GM18520 (cell line): ENCODE measurements around the gene PLXNB3.
"Not testable (repeated sequence)": the region's sequence is repeated elsewhere in the genome, so short reads cannot be mapped to it uniquely, and the experiment has no call there.

Experiments
- ATAC-seq: cut with Tn5 transposase; IDR thresholded peaks from one replicate; pipeline ENCODE4 v1.9.1; 2021; ENCODE audit not compliant: unreplicated experiment

The PLXNB3 gene

DNA sequence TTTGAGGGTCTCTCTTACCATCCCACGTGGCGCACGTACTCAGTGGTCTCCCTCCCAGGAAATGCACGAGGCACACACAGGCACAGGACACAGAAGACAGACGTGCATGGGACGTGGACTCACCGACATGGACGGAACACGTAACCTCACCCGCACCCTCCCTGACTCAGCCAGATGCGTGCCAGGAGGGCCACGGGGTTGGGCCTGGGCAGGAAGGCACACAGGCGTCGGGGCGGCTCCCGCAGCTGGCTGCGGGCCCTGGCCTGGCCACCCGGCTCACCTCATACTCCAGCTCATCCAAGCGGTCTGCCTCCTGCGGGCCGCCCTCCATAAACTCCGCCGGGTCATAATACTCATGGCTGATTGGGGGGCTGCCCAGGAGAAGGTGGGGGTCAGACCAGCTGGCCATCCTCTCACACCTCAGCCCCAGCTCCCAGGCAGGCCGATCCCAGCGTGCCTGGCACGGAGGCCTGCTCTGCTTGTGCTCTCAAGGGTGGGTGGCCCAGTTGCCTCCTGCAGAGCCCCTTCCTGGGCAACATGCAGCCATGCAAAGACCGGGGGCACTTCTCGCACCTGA is 43.0 kb downstream of the PLXNB3 start:
- ATAC-seq = no peak

DNA sequence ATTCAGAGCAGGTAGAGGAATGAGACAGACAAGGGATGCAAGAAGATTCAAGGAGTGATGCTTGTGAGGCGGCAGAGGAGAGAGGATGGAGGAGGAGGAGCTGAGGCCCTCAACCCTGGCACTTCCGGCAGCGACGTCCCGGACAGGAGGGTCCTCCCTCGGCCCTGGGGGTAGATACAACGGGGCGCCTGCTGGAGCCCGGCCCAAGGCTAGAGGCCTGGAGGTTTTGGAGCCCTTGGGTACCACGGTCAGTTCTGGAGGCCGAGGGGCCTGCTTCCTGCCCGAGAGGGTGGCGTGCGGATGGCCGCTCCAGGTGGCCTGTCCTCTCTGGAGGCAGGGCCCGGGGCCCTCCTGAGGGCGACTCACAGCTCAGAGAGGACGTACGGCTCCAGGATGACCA is 43.9 kb downstream of the PLXNB3 start:
- no peak for ATAC-seq

DNA sequence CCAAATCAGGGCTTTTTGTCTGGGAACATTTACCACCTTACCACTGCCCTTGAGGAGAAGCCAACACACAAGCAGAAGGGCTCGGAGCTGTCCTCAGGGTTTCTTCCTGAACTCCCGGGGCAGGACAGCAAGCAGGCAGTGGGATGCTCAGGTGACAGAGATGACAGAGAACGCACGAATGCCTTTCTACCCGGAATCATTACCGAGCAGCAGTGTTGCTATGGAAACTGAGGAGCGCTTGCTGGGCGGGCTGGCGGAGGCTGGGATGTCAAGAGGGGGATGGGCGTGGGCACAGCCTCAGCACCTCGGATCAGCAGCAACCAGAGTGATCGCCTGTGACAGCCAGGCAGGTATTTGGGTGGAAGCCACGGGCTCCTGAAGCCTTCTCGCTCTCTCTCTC is 48.2 kb downstream of the PLXNB3 start:
- no peak for ATAC-seq

DNA sequence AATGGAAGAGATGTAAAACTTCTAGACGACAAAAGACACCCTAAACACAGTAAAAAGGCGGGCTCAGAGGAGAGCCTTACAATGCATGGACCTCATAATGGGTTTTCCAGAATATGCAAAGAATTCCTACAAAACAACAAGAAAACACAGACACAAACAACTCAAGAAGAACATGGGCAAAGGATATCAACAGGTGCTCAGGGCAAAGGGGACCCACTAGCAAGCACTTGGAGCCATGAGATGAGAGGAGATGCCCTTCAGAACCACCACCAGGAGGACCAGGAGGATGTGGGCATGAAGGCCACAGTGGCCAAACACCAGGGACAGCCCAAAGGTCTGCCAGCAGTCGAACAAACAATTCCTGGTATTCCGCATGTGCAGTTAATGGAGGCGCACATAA is 49.1 kb downstream of the PLXNB3 start:
- no peak for ATAC-seq

DNA sequence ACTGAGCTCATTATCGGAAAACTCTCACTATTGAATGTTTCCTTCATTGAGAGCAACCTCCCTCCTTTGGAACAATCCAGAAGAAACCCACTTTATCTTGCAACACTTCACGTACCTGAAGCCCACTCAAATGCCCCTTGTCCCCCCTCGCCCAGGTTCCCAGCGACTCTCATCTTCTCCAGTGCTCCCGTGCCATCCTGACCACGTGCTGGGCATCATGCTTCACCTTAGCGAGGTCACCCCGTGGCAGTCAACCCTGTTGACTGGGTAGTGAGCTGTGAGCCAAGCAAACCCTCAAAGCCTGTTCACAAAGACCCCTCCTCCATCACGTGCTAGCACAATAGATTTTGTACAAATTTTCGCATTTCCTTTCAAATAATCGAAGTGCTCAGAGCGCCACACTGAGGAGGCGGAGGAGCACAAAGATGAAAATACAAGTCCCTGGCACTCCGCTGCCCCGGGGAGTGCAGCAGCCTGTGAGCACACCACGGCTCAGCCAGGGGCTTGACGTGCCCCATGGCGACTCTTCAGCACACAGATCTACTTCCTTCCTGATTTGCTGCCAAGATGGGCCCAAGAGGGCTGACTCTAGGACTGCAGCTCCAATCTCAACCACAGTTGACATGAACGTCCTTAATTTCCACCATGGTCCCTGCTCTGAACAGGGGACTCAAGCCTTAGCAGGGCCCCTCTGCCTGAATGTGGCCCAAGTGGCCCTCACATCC is 50.7 kb downstream of the PLXNB3 start:
- no peak for ATAC-seq

DNA sequence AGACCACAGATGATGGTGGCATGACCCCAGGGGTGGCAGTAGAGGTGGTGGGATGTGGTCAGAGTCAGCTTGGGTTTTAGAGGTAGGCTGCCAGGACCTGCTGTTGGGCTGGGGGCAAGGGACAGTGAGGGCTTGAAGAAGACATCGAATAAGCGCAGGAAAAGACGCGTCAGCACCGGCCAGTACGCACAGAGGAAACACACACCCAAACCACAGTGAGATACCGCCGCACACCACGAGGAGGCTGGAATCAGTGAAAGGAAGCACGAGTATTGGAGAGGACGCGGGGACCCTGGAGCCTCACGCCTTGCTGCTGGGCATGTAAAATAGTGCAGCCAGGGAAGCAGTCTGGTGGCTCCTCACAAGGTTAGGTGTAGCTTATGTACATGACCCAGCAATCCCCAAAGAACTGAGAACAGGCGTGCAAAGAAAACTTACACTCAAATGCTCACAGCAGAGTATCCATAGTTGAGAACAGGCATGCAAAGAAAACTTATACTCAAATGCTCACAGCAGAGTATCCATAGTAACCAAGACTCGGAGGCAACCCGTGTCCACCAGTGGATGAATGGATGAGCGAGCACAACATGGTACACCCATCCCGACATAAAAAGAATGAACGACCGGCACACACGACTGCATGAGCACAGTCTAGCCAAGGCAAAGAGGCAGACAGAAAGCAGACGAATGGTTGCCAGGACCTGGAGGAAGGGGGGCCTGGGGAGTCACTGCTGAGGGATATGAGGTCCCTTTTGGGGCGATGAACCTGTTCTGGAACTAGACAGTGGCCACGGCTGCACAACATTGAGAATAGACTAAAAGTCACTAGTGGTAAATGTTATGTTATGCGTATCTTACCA is 53.0 kb downstream of the PLXNB3 start:
- no peak for ATAC-seq

DNA sequence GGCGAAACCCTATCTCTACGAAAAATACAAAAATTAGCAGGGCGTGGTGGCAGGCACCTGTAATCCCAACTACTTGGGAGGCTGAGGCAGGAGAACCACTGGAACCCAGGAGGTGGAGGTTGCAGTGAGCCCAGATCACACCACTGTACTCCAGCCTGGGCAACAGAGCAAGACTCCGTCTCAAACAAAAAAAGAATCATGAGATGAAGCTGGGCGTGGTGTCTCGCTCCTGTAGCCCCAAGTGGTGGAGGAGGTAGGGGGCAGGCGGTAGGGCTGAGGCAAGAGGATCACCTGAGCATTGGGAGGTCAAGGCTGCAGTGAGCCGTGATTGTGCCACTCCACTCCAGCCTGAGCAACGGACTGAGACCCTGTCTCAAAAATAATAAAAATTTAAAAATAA is 54.0 kb downstream of the PLXNB3 start:
- not testable (repeated sequence) for ATAC-seq

DNA sequence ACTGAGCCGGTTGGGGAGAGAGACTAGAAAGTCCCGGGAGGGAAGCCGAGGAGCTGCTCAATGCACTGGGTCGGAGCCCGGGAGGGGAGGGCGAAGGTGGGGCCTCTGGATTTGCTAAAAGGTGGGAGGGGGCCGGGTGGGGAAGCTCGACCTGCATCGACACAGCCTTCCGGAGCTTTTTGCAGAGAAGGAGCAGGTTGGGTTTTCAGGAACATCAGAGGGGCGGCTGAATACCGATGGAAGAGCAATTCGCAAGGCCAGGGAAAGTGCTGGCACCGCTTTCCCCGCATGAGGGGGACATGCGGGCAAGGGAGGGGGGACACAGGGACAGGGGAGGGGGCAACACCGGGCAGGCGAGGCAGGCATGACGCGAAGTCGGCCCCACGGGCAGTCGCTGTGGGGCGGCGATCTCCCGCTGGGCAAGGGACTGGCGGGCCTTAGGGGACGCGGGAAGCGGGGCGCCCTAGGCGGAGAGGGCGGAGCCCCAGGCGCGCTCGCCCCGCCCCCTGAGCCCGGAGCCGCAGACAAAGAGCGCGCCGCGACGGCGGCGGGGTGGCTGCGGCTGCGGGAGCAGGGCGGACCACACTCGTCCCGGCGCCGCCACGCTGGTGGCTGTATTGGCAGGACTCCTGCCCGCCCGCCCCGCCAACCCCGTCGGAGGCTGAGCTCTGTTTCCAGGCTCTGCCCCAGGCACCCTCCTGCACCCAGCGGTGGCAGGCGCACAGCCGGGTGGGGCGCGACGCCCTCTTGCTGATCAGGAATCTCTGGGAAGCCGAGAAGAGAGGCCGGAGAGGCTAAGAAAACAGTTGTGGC is 54.7 kb downstream of the PLXNB3 start:
- no peak for ATAC-seq

DNA sequence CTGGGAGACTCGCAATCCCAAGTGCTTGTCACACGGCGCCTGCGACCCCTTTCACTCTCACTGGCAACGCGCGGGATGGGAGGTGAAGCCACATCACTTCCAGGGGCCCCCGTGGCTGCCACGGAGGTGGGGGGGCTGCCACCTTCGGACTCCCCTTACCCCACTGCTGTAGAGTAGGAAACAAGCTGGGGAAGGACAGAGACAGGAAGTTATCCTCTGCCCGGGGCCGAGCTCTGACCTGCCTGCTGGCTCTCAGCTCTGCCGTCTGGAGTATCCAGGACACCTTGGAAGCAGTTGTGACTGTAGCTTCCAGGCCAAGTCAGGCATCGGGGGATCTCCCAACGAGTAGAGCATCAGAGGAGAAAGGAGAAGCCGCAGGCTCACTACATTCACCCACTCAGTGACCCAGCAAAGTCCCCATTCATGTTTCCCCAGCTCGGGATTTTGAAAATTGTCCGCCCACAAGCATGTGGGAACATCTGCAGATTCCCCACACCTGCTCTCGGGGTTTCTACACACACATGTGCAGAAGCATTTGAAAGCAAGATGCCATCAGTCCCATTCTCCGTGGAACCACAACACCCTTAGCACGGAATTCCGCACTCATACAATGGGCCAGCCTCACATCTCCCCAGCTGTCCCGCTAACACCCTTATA is 55.5 kb downstream of the PLXNB3 start:
- no peak for ATAC-seq

DNA sequence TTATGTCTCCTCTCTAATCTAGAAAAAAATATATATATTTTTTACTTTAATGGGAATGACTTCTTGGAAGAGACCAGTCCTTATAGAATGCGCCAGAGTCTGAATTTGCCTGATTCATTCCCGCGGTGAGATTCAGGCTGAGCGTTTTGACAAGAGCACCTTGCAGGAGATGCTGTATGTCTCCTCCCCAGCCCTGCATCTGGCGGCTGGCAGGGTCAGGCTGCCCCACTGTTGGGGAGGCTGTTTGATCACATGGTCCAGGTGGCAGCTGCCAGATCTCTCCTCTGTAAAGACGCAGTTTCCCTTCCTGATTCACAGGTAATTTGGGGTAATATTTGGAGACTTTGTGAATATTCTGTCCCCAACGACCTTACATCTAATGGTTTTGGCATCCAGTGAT is 56.6 kb downstream of the PLXNB3 start:
- ATAC-seq = no peak

DNA sequence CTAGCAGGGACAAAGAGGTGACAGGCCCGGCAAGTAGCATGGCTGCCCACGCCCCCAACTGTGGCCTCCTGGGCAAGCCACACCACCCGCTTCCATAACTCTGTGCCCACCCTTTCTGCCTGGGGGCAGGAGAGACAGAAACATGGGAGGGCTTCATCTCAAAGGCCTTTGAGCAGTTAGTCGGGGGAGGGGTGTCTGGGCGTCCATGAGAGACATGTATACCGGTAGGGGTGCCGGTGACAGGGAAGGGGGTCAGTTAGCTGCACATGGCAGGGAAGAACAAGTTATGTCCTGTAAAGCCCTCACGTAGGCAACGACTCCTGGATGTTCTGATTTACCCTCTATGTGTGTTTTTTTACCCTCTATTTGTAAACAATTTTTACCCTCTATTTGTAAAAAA is 57.0 kb downstream of the PLXNB3 start:
- ATAC-seq = no peak

DNA sequence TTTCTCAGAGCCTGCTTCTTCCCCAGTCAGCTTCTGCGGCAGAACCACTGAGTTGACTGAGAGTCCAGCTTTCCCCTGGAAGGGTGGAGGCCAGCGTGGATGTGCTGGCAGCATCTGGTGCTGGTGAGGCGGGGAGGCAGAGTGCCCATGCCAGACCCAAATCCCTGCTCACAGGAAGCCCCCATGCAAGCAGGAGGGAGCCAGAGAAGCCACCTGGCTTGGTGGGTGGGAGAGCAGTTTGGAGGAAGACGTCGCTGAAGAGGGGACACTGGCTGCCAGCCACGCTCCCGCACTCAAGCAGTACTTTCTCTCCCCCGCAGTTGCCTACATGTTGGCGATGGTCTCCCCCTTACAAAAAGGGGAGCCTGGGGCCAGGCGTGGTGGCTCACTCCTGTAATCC is 60.3 kb downstream of the PLXNB3 start:
- ATAC-seq = no peak

DNA sequence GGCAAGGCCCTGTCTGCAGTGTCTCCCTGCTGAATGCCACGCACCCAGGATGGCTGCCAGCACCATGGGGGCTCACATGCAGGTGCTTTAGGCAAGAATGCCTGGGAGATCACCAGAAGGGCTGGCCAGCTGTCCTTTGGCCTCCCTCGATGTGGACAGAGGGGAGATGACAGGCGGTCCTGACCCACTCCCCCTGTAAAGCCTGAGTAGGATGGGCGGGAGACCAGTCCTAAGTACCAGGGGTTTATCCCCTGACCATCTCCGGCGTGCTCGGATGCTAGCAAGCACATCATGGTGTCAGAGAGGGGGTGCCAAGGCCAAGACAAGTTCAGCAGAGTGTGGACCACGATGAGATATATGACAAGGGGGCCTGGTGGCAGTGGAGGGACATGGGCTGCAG is 61.0 kb downstream of the PLXNB3 start:
- no peak for ATAC-seq
